Measurements from ENCODE around the gene RABGGTA. TPM values are rescaled to one million over a fixed set of nuclear protein-coding genes. Genes with fewer than 3 reads are reported as not detected.

Gene RABGGTA
- total and polyA plus RNA-seq, 2 donors, result 14.8 to 40.4 TPM

DNA sequence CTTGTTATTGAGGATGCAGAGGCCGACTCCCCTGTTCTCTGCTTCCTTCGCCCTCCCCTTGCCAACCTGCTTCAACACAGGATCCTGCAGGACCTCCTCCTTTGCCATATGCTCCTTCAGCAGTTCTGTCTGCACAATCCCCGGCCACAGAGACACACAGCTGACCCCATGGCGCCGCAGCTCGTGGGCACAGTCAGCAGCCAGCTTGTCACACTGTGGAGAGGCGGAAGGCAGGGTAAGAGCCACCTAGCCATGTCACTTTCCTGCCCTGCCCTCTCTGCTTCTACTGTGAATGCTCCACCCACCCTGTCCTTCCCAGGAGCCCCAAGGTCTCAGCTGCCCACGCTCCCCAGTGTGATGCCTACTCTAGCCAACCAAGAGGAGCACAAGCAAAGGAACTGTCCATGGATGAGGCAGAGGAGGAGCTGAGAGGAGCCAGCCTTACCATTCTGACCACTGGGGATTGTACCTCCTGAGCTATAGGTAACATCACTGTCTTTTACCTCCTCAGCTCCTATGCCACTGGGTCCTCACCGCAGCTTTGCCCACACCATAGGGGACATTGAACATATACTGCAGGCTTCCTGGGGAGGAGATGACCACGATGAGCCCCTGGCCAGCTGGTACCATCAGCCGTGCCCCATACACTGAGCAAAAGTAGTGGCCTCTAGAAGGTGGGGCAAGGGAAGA, 20.9 kb upstream of the RABGGTA start:
- Histone ChIP-seq H3K27ac (ENCODE audit: low read depth in 1 of 2, low read length in 1 of 2) (no peak overlapping the region), H3K4me3 (ENCODE audit: low read length in 2 of 2) (no peak overlapping the region), H3K4me1 (ENCODE audit: control insufficient read depth in 2 of 2, insufficient read depth in 2 of 2, low read length in 2 of 2) (peaks cover 2 to 8% of the 10 kb centered on the region in 2 donors), H3K27me3 (ENCODE audit: control insufficient read depth in 2 of 2, insufficient read depth in 1 of 2, low read length in 1 of 2) (no peaks in the 10 kb centered on the region), H3K9me3 (ENCODE audit: control insufficient read depth in 2 of 2, insufficient read depth in 1 of 2, low read length in 1 of 2) (no peaks in the 10 kb centered on the region), H3K36me3 (ENCODE audit: control insufficient read depth in 2 of 2, insufficient read depth in 2 of 2, low read length in 1 of 2) (peaks cover 34 to 49% of the 10 kb centered on the region in 2 donors)
- 97% methylated on average over 11 of the region's 11 CpGs for WGBS
- no peak for DNase-seq (ENCODE audit: low read depth in 6 of 9, low spot score in 9 of 9)

DNA sequence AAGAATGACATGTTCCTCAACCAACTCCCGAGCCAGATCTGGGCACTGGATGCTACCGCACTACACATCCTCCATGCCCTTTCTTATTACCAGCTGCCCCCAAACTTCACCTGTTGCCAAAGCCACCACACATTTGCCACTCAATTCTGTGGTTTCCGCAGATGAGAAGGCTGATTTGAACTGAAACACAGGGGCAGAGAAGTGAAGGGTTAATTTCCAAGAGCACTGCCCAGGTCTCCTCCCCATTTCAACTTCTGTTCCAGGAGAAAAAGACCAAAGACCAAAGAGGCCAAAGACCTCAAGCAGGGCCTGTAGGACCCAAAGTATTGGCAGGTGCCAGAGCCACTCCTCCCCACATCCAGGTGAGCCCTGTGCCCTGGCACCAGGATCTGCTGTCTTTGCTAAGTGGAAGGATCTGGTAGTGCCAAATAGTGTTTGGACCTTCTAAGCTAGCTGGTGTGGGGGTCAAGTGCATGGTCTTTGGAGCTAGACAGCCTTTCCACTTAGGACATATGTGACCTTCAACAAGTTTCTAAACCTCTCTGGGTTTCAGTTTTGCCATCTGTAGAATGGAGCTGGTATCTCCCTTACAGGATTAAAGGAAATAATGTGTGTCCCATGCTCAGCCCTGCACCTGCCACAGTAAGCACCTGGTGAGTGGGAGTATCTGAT, 20.2 kb upstream of the RABGGTA start:
- no peaks in the 10 kb centered on the region for H3K27me3 ChIP-seq (ENCODE audit: control insufficient read depth in 2 of 2, insufficient read depth in 1 of 2, low read length in 1 of 2)
- H3K36me3 ChIP-seq (ENCODE audit: control insufficient read depth in 2 of 2, insufficient read depth in 2 of 2, low read length in 1 of 2), result peaks cover 34 to 49% of the 10 kb centered on the region in 2 donors
- H3K4me1 ChIP-seq (ENCODE audit: control insufficient read depth in 2 of 2, insufficient read depth in 2 of 2, low read length in 2 of 2), result peaks cover 0 to under 1% of the 10 kb centered on the region in 2 donors
- H3K27ac ChIP-seq (ENCODE audit: low read depth in 1 of 2, low read length in 1 of 2), result no peak overlapping the region
- no peak overlapping the region for H3K4me3 ChIP-seq (ENCODE audit: low read length in 2 of 2)
- no peak for DNase-seq (ENCODE audit: low read depth in 6 of 9, low spot score in 9 of 9)
- H3K9me3 ChIP-seq (ENCODE audit: control insufficient read depth in 2 of 2, insufficient read depth in 1 of 2, low read length in 1 of 2), result no peaks in the 10 kb centered on the region
- 96% methylated on average over 3 of the region's 3 CpGs for WGBS

DNA sequence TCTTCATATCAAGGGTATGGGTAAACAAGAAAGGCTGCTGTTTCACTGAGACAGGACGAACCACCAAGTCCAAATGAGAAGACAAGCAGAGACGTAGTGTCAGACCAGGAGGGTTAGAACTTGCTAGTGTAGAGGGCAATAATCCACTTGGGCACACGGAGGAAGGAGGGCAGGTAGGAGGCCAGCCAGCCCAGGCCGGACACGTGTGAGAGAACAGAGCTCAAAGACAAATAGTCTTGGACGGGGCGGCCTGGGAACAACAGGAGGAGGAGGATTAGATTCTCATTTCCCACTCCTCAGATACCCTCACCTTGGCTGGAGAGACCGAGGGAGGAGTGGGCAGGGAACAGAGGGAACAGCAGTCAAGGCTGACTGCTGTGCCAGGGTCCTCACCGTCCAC, 19.3 kb upstream of the RABGGTA start:
- whole genome bisulfite sequencing, result 97% methylated on average over 9 of the region's 9 CpGs

DNA sequence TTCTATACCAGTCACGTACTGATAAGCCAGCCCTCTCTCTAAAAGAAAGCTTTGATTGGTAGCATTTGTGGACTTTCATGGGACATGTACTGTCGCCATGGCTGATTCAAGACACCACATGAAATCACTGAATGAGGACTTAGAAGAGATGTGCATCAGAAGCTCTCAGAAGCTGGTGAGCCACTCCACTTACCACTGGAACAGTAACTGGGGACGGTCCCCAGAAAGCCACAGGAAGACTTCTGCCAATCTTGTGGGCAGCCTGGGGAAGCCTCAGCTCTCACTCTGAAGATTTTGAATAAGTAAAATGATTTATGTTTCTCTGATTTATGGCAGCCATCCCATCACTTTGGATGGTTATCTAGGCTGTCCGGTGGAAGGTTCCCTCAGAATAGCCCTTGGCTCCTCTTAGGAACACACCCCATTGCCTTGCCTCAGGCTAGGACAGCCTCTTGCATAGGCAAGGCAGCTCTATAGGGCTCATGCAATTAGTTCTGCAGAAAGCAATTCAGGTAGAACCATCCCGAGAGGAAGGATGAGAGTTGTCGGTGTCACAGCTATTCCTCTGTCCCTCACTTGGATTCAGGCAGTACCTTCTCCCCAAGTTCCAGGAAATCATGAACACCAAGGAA, 18.4 kb upstream of the RABGGTA start:
- Histone ChIP-seq H3K36me3 (ENCODE audit: control insufficient read depth in 2 of 2, insufficient read depth in 2 of 2, low read length in 1 of 2) (peaks cover 26 to 36% of the 10 kb centered on the region in 2 donors), H3K4me1 (ENCODE audit: control insufficient read depth in 2 of 2, insufficient read depth in 2 of 2, low read length in 2 of 2) (no peaks in the 10 kb centered on the region), H3K9me3 (ENCODE audit: control insufficient read depth in 2 of 2, insufficient read depth in 1 of 2, low read length in 1 of 2) (no peaks in the 10 kb centered on the region), H3K27ac (ENCODE audit: low read depth in 1 of 2, low read length in 1 of 2) (no peak overlapping the region), H3K27me3 (ENCODE audit: control insufficient read depth in 2 of 2, insufficient read depth in 1 of 2, low read length in 1 of 2) (no peaks in the 10 kb centered on the region), H3K4me3 (ENCODE audit: low read length in 2 of 2) (no peak overlapping the region)
- DNase-seq (ENCODE audit: low read depth in 6 of 9, low spot score in 9 of 9), result no peak
- 81% methylated on average over 6 of the region's 6 CpGs for WGBS

More for the DNA sequence above, 19.3 kb upstream of the RABGGTA start:
- Histone ChIP-seq H3K4me1 (ENCODE audit: control insufficient read depth in 2 of 2, insufficient read depth in 2 of 2, low read length in 2 of 2) (no peaks in the 10 kb centered on the region), H3K4me3 (ENCODE audit: low read length in 2 of 2) (no peak overlapping the region), H3K27me3 (ENCODE audit: control insufficient read depth in 2 of 2, insufficient read depth in 1 of 2, low read length in 1 of 2) (no peaks in the 10 kb centered on the region), H3K27ac (ENCODE audit: low read depth in 1 of 2, low read length in 1 of 2) (no peak overlapping the region), H3K9me3 (ENCODE audit: control insufficient read depth in 2 of 2, insufficient read depth in 1 of 2, low read length in 1 of 2) (no peaks in the 10 kb centered on the region), H3K36me3 (ENCODE audit: control insufficient read depth in 2 of 2, insufficient read depth in 2 of 2, low read length in 1 of 2) (peaks cover 27 to 42% of the 10 kb centered on the region in 2 donors)
- no peak for DNase-seq (ENCODE audit: low read depth in 6 of 9, low spot score in 9 of 9)

DNA sequence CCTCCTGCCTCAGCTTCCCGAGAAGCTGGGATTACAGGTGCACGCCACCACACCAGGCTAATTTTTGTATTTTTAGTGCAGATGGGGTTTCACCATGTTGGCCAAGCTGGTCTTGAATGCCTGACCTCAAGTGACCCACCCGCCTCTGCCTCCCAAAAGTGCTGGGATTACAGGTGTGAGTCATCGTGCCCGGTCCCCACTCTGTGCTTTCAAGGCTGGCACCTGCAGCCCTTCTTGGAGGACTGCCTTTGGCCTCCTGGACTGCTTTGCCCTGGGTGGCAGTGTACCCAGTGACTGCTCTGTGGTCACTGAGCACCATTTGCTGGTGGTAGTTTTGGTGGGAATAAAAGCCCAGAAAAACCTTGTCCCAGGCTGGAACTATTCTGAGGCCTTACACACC, 15.6 kb upstream of the RABGGTA start:
- H3K4me1 ChIP-seq (ENCODE audit: control insufficient read depth in 2 of 2, insufficient read depth in 2 of 2, low read length in 2 of 2), result no peaks in the 10 kb centered on the region
- DNase-seq (ENCODE audit: low read depth in 6 of 9, low spot score in 9 of 9), result no peak
- no peaks in the 10 kb centered on the region for H3K27me3 ChIP-seq (ENCODE audit: control insufficient read depth in 2 of 2, insufficient read depth in 1 of 2, low read length in 1 of 2)
- 97% methylated on average over 5 of the region's 5 CpGs for WGBS
- no peaks in the 10 kb centered on the region for H3K9me3 ChIP-seq (ENCODE audit: control insufficient read depth in 2 of 2, insufficient read depth in 1 of 2, low read length in 1 of 2)
- no peak overlapping the region for H3K4me3 ChIP-seq (ENCODE audit: low read length in 2 of 2)
- H3K36me3 ChIP-seq (ENCODE audit: control insufficient read depth in 2 of 2, insufficient read depth in 2 of 2, low read length in 1 of 2), result peaks cover 19 to 27% of the 10 kb centered on the region in 2 donors
- no peak overlapping the region for H3K27ac ChIP-seq (ENCODE audit: low read depth in 1 of 2, low read length in 1 of 2)

DNA sequence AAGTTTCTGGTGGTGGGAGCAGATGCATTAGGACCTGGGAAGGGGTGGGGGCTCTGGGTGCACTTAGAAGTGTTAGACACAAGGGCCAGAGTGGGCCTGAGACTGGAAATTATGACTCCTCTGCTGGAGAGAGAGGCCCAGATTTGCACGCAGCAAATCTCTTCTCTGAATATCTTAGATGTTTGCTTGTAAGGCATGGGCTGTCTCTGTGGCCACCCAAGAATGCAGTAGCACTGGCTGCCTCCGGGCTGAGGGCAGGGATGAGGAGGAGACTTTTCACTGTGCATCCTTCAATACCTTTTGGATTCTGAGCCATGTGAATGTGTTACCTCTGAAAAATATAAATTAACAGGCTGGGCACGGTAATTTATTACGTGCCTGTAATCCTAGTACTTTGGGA, 14.0 kb upstream of the RABGGTA start:
- no peak overlapping the region for H3K27ac ChIP-seq (ENCODE audit: low read depth in 1 of 2, low read length in 1 of 2)

DNA sequence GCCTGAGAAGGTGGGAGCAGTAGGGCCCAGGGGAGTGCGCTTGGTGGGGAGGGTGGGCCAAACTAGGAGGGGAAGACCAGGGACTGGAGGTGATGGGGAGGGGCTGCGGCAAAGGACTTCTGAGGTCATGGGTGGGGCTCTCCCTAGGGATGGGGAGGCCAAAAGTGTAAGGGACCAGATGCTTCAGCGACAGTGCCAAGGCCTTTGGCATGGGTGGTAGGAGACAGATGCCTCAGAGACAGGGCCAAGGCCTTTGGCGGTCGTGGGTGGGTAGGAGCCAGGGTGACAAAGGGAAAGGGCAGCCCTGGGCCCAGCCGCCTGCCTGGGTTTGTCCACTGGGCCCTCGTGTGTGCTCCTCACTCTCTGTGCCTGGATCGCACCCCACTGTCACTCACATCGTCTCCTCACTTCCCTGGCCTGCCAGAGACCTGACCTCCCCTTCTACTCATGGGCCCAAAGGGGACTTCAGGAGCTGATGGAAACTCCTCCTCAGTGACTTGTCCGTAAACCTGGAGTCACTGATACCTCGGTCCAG, 13.2 kb upstream of the RABGGTA start:
- WGBS, result 91% methylated on average over 11 of the region's 11 CpGs
- Histone ChIP-seq H3K4me3 (ENCODE audit: low read length in 2 of 2) (no peak overlapping the region), H3K27me3 (ENCODE audit: control insufficient read depth in 2 of 2, insufficient read depth in 1 of 2, low read length in 1 of 2) (no peaks in the 10 kb centered on the region), H3K27ac (ENCODE audit: low read depth in 1 of 2, low read length in 1 of 2) (no peak overlapping the region), H3K9me3 (ENCODE audit: control insufficient read depth in 2 of 2, insufficient read depth in 1 of 2, low read length in 1 of 2) (no peaks in the 10 kb centered on the region), H3K36me3 (ENCODE audit: control insufficient read depth in 2 of 2, insufficient read depth in 2 of 2, low read length in 1 of 2) (peaks cover 0 to 4% of the 10 kb centered on the region in 2 donors), H3K4me1 (ENCODE audit: control insufficient read depth in 2 of 2, insufficient read depth in 2 of 2, low read length in 2 of 2) (peaks cover 0 to 3% of the 10 kb centered on the region in 2 donors)
- no peak for DNase-seq (ENCODE audit: low read depth in 6 of 9, low spot score in 9 of 9)

More for the DNA sequence above, 14.0 kb upstream of the RABGGTA start:
- no peak for DNase-seq (ENCODE audit: low read depth in 6 of 9, low spot score in 9 of 9)
- Histone ChIP-seq H3K27me3 (ENCODE audit: control insufficient read depth in 2 of 2, insufficient read depth in 1 of 2, low read length in 1 of 2) (no peaks in the 10 kb centered on the region), H3K4me3 (ENCODE audit: low read length in 2 of 2) (no peak overlapping the region), H3K4me1 (ENCODE audit: control insufficient read depth in 2 of 2, insufficient read depth in 2 of 2, low read length in 2 of 2) (no peaks in the 10 kb centered on the region), H3K36me3 (ENCODE audit: control insufficient read depth in 2 of 2, insufficient read depth in 2 of 2, low read length in 1 of 2) (peaks cover 6 to 11% of the 10 kb centered on the region in 2 donors), H3K9me3 (ENCODE audit: control insufficient read depth in 2 of 2, insufficient read depth in 1 of 2, low read length in 1 of 2) (no peaks in the 10 kb centered on the region)
- WGBS, result 97% methylated on average over 4 of the region's 4 CpGs

DNA sequence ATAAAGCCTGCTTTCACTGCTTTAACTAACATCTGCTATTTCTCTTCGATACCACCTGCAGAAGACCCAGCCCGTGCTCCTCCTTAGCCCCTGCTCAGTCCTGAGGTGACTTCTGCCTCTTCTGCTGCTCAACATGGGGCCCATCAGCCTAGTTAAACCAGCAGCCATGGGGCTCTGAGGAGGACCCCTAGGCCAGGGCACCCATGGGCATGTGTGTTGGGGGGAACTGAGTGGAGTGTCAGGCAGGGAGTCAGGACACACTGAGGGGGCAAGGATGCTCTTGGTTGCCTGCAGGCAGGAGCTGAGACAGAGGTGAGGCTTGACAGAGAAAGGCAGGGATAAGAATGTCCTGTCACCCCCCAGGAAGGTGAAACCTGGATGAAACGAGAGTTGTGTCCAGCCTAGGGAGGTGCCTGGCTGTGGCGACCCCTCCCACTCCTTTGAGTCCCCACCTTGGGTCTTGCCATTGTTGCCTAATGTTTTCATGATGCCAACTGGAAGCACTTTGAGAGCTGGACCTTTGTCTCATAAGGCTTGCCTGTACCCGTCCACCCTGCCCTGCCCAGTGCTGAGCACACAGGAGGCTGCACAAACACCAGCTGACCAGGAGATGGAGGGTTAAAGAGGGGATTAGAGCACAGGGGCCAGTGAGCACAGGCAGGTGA, 12.5 kb upstream of the RABGGTA start:
- H3K4me1 ChIP-seq (ENCODE audit: control insufficient read depth in 2 of 2, insufficient read depth in 2 of 2, low read length in 2 of 2), result peaks cover 0 to 10% of the 10 kb centered on the region in 2 donors
- H3K27ac ChIP-seq (ENCODE audit: low read depth in 1 of 2, low read length in 1 of 2), result no peak overlapping the region
- 97% methylated on average over 5 of the region's 5 CpGs for WGBS
- no peaks in the 10 kb centered on the region for H3K27me3 ChIP-seq (ENCODE audit: control insufficient read depth in 2 of 2, insufficient read depth in 1 of 2, low read length in 1 of 2)
- no peak overlapping the region for H3K4me3 ChIP-seq (ENCODE audit: low read length in 2 of 2)
- H3K9me3 ChIP-seq (ENCODE audit: control insufficient read depth in 2 of 2, insufficient read depth in 1 of 2, low read length in 1 of 2), result no peaks in the 10 kb centered on the region
- H3K36me3 ChIP-seq (ENCODE audit: control insufficient read depth in 2 of 2, insufficient read depth in 2 of 2, low read length in 1 of 2), result no peaks in the 10 kb centered on the region
- no peak for DNase-seq (ENCODE audit: low read depth in 6 of 9, low spot score in 9 of 9)
